Measurements from ENCODE around the gene CX3CR1. TPM values are rescaled to one million over a fixed set of nuclear protein-coding genes. Genes with fewer than 3 reads are reported as not detected.

The CX3CR1 gene
- total RNA-seq, 4 donors from 2014 or later: 0.31 to 0.94 (median 0.66) TPM

DNA sequence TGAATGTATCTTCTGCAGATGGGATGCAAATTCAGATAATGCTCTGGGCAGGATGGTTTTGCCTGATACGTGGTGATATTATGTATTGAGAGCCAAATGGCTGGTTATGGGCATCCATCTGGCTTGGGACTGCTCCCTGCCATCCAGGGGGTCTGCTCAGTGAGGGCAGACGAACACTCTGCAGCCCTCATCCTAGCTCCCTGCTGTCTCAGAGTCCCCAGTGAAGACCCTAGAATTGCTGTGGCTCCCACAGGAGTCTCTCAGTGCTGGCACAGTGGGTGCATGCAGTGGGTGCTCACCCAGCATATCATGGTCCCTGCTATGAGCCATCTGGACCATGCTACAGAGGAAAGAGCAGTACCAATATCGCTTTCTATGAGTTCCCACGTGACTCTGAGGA, 10.3 kb downstream of the CX3CR1 start:
- Histone ChIP-seq H3K9me3 (no peaks in the 10 kb centered on the region), H3K27ac (no peak overlapping the region), H3K4me1 (no peaks in the 10 kb centered on the region), H3K36me3 (no peaks in the 10 kb centered on the region), H3K27me3 (no peaks in the 10 kb centered on the region), H3K4me3 (no peak overlapping the region)
- ATAC-seq: no peak
- TF ChIP-seq, protein P1, sequence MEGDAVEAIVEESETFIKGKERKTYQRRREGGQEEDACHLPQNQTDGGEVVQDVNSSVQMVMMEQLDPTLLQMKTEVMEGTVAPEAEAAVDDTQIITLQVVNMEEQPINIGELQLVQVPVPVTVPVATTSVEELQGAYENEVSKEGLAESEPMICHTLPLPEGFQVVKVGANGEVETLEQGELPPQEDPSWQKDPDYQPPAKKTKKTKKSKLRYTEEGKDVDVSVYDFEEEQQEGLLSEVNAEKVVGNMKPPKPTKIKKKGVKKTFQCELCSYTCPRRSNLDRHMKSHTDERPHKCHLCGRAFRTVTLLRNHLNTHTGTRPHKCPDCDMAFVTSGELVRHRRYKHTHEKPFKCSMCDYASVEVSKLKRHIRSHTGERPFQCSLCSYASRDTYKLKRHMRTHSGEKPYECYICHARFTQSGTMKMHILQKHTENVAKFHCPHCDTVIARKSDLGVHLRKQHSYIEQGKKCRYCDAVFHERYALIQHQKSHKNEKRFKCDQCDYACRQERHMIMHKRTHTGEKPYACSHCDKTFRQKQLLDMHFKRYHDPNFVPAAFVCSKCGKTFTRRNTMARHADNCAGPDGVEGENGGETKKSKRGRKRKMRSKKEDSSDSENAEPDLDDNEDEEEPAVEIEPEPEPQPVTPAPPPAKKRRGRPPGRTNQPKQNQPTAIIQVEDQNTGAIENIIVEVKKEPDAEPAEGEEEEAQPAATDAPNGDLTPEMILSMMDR (IDR thresholded peaks at IDR 0.05): no peak
- TF ChIP-seq POLR2AphosphoS5 (IDR thresholded peaks at IDR 0.05) (no peak), POLR2A (IDR thresholded peaks at IDR 0.05) (no peak), EP300 (IDR thresholded peaks at IDR 0.05) (no peak)
- 90 to 92% methylated on average over 2 to 3 of the region's 4 CpGs for WGBS, 2 donors (ENCODE audit: low coverage in 1 of 2)

DNA sequence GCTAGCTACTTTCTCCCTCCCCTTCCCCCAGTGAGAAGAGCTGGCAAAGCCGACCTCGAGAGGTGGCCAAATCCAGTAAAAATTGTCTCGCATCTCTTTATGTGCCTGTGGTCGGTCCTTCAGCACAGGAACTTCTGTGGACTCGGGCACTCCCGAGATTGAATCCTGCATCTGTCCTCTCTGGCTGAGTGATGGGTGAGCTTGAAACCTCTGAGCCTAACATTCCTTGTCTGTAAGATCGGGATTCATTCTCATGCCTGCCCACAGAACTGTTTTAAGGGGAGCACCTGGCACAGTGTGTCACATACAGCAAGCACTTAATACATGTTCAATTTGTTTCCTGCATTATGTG, 11.3 kb downstream of the CX3CR1 start:
- Histone ChIP-seq H3K27ac (no peak overlapping the region), H3K9me3 (no peaks in the 10 kb centered on the region), H3K4me3 (no peak overlapping the region), H3K27me3 (no peaks in the 10 kb centered on the region), H3K4me1 (no peaks in the 10 kb centered on the region), H3K36me3 (no peaks in the 10 kb centered on the region)
- ATAC-seq: no peak
- TF ChIP-seq POLR2A (IDR thresholded peaks at IDR 0.05): no peak
- TF ChIP-seq, protein P1 (IDR thresholded peaks at IDR 0.05): no peak
- TF ChIP-seq POLR2AphosphoS5 (IDR thresholded peaks at IDR 0.05): no peak
- TF ChIP-seq EP300 (IDR thresholded peaks at IDR 0.05): no peak
- WGBS, 2 donors (ENCODE audit: low coverage in 1 of 2): 69 to 81% methylated on average over 5 to 7 of the region's 7 CpGs

DNA sequence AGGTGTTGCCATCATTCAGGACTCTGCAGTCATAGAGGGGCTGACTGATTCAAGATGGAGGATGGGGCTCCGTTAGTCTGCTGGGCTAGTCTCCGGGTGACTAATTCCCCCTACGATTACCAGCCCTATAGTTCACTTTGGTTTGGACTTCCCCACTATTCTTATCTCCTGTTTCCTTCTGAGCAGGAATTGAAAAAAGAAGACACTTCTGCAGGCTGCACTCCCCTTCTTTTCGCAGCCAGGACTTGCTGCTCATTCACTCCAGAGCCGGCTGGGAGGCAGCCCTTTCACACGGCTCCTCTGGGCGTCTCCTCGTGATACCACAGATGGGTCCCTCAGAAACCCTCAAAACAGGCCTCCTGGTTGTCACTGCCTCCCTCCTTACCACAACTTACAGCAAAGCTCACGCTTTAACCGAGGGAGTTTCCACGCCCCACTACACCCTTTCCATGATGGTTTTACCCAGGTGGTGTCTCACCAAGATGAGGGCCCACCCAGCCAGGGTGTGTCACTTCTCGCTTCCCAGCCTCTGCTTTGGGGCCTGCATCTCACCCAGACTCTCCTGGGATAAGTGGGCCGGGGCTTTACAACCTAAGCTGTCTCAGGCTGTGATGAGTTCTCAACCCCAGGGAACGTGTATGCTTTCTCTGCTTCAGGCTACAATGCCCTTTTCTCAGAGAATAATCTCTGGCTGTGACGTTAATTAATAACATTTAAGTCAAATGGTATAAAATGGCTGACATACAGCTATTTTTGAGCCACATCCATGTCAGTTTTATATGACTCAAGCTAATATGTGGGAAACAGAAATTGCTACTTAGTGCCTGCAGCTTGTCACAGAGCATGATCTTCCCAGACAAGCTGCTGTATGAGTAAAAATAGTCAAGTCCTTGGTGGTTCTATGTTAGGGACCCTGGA, 11.9 kb downstream of the CX3CR1 start:
- Histone ChIP-seq H3K27ac (no peak overlapping the region), H3K4me3 (no peak overlapping the region), H3K9me3 (no peaks in the 10 kb centered on the region), H3K36me3 (no peaks in the 10 kb centered on the region), H3K27me3 (no peaks in the 10 kb centered on the region), H3K4me1 (no peaks in the 10 kb centered on the region)
- no peak for ATAC-seq
- 78 to 86% methylated on average over 9 to 14 of the region's 15 CpGs for WGBS, 2 donors (ENCODE audit: low coverage in 1 of 2)
- TF ChIP-seq, protein P1 (IDR thresholded peaks at IDR 0.05): no peak
- TF ChIP-seq EP300 (IDR thresholded peaks at IDR 0.05) (no peak), POLR2AphosphoS5 (IDR thresholded peaks at IDR 0.05) (no peak), POLR2A (IDR thresholded peaks at IDR 0.05) (no peak)

DNA sequence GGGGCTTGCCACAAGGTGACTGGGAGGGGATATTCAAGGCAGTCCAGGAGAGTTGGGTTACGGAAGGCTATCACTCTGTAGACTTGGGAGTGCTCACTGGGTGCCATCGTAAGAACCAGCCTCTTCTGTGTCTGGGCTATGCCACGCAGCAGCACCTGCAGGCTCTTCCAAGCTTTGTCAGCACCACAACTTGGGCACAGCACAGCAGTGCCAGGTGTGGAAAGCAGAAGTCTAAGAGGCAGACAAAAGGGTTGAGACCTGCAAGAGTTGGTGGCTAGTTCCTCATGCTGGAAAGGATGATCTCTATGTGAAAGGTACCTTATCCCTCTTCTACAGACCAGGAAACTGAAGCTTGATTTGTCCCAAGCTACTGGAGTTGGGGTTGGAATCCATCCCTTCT, 15.8 kb downstream of the CX3CR1 start:
- Histone ChIP-seq H3K4me3 (no peak overlapping the region), H3K9me3 (no peaks in the 10 kb centered on the region), H3K4me1 (peaks cover 0 to 10% (median 8%) of the 10 kb centered on the region in 3 donors), H3K27ac (no peak overlapping the region), H3K36me3 (no peaks in the 10 kb centered on the region), H3K27me3 (no peaks in the 10 kb centered on the region)
- ATAC-seq: no peak
- no CpG with 5 or more reads among the region's 3 CpGs for WGBS, 2 donors (ENCODE audit: low coverage in 1 of 2)
- TF ChIP-seq, protein P1 (IDR thresholded peaks at IDR 0.05): no peak
- TF ChIP-seq POLR2AphosphoS5 (IDR thresholded peaks at IDR 0.05): no peak
- TF ChIP-seq EP300 (IDR thresholded peaks at IDR 0.05): no peak
- no peak for TF ChIP-seq POLR2A (IDR thresholded peaks at IDR 0.05)

DNA sequence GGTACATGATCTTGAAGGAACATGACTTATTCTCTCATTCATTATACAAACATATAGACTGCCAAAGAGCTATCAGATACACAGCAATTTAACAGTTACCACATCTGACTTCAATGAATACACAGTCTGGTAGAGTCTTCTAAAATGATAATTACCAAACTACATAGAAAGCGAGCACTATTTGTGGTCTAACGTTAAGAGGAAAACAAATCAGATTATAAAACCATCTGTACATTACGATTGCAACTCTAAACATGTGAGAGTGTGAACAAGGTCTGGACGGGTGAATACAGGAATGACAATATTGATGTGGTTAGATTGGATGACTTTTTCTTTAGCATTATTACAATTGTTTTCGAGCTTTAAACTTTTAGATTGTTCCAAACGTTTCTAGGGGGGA, 16.3 kb downstream of the CX3CR1 start:
- H3K4me1 ChIP-seq: peaks cover 0 to 10% (median 8%) of the 10 kb centered on the region in 3 donors
- no peaks in the 10 kb centered on the region for H3K36me3 ChIP-seq
- no peak for ATAC-seq
- TF ChIP-seq EP300 (IDR thresholded peaks at IDR 0.05): no peak
- no peak for TF ChIP-seq POLR2AphosphoS5 (IDR thresholded peaks at IDR 0.05)
- TF ChIP-seq POLR2A (IDR thresholded peaks at IDR 0.05): no peak
- TF ChIP-seq, protein P1 (IDR thresholded peaks at IDR 0.05): no peak
- no peak overlapping the region for H3K4me3 ChIP-seq
- 57 to 68% methylated on average over 5 to 6 of the region's 6 CpGs for WGBS, 2 donors (ENCODE audit: low coverage in 1 of 2)
- no peak overlapping the region for H3K27ac ChIP-seq
- no peaks in the 10 kb centered on the region for H3K9me3 ChIP-seq
- H3K27me3 ChIP-seq: no peaks in the 10 kb centered on the region
